Esophagus squamous epithelium (tissue), 4 donors: ENCODE results near the gene KIF3C.

ENCODE experiments used
- POLR2A ChIP-seq, 4 donors: fragments of 450-650 bp; IDR thresholded peaks; one replicate each; pipeline ENCODE4 v1.6.1; 2017; ENCODE audit warnings: antibody characterized with exemption in 4 of 4, mild to moderate bottlenecking in 4 of 4, moderate library complexity in 3 of 4
- TF ChIP-seq, protein P1 (sequence below), 6 experiments: fragments of 450-650 bp in 4 of 6; fragments of 200-600 bp in 2 of 6; sonication (generic) in 2 of 6; IDR thresholded peaks; one replicate each; pipeline ENCODE4 v1.5.1; 2016 to 2019; ENCODE audit warnings: antibody characterized with exemption in 6 of 6, mild to moderate bottlenecking in 4 of 6, moderate library complexity in 4 of 6

DNA sequence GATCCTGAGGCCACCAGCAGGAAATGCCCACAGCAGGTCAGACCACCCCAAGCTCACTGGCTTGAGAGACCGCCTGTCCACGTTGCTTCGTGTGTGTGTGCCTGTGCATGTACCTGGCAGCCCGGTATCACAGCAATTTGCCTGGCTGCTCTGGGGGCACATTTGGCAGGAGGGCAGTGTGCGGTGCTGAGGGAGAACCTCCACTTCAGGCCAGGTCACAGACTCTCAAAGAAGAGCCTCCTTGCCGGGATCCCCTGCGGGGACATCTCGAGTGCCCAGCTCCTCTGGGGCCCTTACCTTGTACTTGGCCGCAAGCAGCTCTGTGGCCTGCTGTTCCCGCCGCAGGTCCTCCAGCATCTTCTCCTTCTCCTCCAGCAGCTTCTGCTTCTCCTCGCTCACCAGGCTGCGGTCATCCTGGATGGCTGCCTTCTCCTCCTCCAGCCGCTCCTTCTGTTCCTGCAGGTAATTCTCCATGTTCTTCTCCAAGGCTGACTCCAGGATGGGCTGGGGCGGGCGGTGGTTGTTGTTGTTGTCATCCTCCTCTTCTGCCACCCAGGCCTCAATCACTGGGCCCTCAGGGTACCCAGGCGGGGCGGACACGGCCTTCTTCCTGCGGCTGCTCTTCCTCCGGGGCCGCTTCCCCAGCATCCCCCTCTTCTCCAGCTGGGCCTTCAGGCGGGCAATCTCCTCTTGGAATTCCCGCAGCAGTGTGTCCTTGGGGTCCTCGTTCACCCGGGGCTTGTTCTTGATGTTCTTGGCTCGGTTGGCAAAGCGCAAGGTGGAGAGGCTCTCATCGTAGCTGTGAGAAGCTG is 2.0 kb downstream of the KIF3C start:
- TF ChIP-seq, protein P1, sequence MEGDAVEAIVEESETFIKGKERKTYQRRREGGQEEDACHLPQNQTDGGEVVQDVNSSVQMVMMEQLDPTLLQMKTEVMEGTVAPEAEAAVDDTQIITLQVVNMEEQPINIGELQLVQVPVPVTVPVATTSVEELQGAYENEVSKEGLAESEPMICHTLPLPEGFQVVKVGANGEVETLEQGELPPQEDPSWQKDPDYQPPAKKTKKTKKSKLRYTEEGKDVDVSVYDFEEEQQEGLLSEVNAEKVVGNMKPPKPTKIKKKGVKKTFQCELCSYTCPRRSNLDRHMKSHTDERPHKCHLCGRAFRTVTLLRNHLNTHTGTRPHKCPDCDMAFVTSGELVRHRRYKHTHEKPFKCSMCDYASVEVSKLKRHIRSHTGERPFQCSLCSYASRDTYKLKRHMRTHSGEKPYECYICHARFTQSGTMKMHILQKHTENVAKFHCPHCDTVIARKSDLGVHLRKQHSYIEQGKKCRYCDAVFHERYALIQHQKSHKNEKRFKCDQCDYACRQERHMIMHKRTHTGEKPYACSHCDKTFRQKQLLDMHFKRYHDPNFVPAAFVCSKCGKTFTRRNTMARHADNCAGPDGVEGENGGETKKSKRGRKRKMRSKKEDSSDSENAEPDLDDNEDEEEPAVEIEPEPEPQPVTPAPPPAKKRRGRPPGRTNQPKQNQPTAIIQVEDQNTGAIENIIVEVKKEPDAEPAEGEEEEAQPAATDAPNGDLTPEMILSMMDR (IDR thresholded peaks at IDR 0.05): no peak
- TF ChIP-seq POLR2A (IDR thresholded peaks at IDR 0.05): no peak
